BJ (cell line): ENCODE results near the gene BUD31. TPM values are rescaled to one million over a fixed set of nuclear protein-coding genes. Genes with fewer than 3 reads are reported as not detected.
A peak's percentile ranks its signal among the peaks of the same experiment; 100 is the strongest.
"Not testable (repeated sequence)": the region's sequence is repeated elsewhere in the genome, so short reads cannot be mapped to it uniquely, and the experiment has no call there.

Experiments used
- CTCF ChIA-PET: fragments of 350-600 bp; formaldehyde crosslinking; extraction: SDS; loops from one replicate; lab custom pipeline; 2021; ENCODE audit warnings: antibody characterized with exemption, inconsistent platforms; lab: Yijun Ruan, JAX
- POLR2A ChIA-PET: fragments of 300-600 bp; sonication (Branson Sonifier 250); formaldehyde crosslinking; extraction: SDS; loops from one replicate; lab custom pipeline; 2021; ENCODE audit warnings: antibody characterized with exemption; lab: Charles Lee
- DNase-seq: peaks from one replicate; pipeline ENCODE4 v3.0.0-alpha.2; 2011; ENCODE audit warnings: low read depth
- H3K27me3 ChIP-seq: 2 replicates; pipeline ENCODE4 v1.6.0; 2011; ENCODE audit warnings: low read length; ENCODE audit not compliant: control insufficient read depth, insufficient read depth
- H3K36me3 ChIP-seq: 2 replicates; pipeline ENCODE4 v1.5.1; 2011; ENCODE audit warnings: low read length; ENCODE audit not compliant: control insufficient read depth, insufficient read depth
- H3K4me3 ChIP-seq: 2 replicates; pipeline ENCODE4 v1.5.1; 2011; ENCODE audit warnings: low read depth, mild to moderate bottlenecking, control low read depth, low read length
- polyA plus RNA-seq: library from polyadenylated mRNA; depleted of rRNA; stranded (reverse); fragments of >200 nt; gene quantifications from 2 replicates; pipeline ENCODE4 v1.2.3, GENCODE V29; 2011
- TF ChIP-seq, protein P1 (sequence below): IDR thresholded peaks from 2 replicates; pipeline ENCODE4 v1.5.1; 2011; ENCODE audit warnings: low read depth, mild to moderate bottlenecking, control low read depth, inconsistent platforms, low read length, moderate library complexity; ENCODE audit not compliant: insufficient read depth

Gene BUD31
- polyA plus RNA-seq, 1 experiment, result 85.2 TPM

DNA sequence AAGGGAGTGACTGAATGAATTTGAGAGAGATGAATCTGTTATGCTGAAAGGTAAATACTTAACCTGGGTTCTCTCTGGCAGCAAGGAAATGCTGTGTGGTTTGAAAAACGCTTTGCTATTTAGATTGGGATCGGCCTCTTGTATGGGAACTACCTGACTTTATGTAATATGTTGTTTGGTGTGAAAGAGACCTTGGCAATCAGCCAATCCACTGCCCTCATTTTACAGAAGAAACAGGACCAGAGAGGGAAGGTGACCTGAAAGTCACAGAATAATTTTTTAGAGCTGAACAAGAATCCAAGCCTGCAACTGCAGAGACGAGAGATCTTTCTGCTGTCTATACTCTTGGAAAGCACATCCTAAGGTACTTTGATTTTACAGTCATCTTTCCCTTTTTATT is 1.0 kb downstream of the BUD31 start:
- Histone ChIP-seq H3K4me3 (peak overlapping the region; percentile 67), H3K36me3 (peaks cover 16% of the 10 kb centered on the region), H3K27me3 (no peaks in the 10 kb centered on the region)
- DNase-seq, result no peak
- TF ChIP-seq, protein P1, sequence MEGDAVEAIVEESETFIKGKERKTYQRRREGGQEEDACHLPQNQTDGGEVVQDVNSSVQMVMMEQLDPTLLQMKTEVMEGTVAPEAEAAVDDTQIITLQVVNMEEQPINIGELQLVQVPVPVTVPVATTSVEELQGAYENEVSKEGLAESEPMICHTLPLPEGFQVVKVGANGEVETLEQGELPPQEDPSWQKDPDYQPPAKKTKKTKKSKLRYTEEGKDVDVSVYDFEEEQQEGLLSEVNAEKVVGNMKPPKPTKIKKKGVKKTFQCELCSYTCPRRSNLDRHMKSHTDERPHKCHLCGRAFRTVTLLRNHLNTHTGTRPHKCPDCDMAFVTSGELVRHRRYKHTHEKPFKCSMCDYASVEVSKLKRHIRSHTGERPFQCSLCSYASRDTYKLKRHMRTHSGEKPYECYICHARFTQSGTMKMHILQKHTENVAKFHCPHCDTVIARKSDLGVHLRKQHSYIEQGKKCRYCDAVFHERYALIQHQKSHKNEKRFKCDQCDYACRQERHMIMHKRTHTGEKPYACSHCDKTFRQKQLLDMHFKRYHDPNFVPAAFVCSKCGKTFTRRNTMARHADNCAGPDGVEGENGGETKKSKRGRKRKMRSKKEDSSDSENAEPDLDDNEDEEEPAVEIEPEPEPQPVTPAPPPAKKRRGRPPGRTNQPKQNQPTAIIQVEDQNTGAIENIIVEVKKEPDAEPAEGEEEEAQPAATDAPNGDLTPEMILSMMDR, result no peak
- ChIA-PET CTCF (interaction anchor here (1.3 kb wide), 1 partner anchor 10 kb away, joined by 3 read pairs; no protein-coding TSS in a partner anchor), POLR2A (no interaction called here)

DNA sequence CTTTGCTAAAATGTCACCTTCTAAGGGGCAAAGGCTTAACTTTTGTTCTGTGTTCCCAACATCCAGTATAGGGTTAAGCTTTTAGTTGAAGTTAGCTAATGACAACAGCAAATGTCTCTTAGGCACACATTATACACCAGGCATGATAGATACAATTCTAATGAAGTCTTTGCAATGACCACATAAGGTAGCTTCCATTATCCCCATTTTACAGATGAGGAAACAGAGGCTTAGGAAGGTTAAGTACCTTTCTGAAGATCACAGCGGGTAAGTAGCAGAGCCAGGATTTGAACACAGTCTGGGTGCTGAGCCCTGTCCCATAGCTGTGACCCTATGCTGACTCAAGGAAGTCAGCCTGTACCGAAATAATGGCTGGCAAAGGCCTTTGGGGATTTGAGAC is 1.9 kb downstream of the BUD31 start:
- no peak for DNase-seq
- Histone ChIP-seq H3K27me3 (no peaks in the 10 kb centered on the region), H3K4me3 (no peak overlapping the region), H3K36me3 (peaks cover 17% of the 10 kb centered on the region)
- CTCF ChIA-PET, result interaction anchor here (0.7 to 1.3 kb wide), 2 partner anchors 10 to 799 kb away, joined by 3 read pairs; no protein-coding TSS in a partner anchor
- POLR2A ChIA-PET, result no interaction called here
- TF ChIP-seq, protein P1, result no peak

DNA sequence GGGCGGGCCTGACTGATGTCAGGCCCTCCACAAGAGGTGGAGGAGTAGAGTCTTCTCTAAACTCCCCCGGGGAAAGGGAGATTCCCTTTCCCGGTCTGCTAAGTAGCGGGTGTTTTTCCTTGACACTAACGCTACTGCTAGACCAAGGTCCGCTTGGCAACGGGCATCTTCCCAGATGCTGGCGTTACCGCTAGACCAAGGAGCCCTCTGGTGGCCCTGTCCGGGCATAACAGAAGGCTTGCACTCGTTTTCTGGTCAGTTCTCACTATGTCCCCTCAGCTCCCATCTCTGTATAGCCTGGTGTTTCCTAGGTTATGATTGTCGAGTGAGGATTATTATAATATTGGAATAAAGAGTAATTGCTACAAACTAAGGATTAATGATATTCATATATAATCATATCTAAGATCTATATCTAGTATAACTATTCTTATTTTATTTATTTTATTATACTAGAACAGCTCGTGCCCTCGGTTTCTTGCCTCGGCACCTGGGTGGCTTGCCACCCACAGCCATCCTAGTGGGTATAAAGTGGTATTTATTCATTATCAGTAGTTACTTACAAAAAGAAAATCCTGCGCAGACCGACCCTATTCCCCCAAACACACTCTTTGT is 6.9 kb downstream of the BUD31 start:
- H3K27me3 ChIP-seq, POLR2A ChIA-PET, H3K4me3 ChIP-seq, DNase-seq: not testable (repeated sequence)
- TF ChIP-seq, protein P1, result peak; percentile 65
- CTCF ChIA-PET, result interaction anchor here (0.6 to 1.4 kb wide), 11 partner anchors 9 to 77 kb away, joined by 3 to 7 read pairs (median 3); no protein-coding TSS in a partner anchor
- H3K36me3 ChIP-seq, result peaks cover 45% of the 10 kb centered on the region

DNA sequence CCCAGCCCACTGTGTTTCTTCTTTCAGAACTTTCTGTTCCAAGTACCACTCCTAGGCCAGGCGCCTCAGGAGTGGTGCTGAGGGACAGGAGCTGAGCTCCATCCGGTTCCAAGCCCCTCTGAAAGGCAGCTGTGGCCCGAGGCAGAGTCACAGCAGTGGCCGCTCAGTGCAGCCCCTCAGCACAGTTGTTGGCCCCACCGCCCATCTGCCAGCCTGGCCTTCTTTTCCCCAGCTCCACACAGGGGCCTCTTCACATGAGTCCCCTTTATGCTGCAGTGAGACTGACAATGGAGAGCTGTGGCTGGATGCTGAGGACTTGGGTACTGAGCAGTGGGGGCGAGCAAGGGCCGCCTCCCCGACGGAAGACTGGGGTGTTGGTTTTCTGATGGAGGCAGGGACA is 9.5 kb downstream of the BUD31 start:
- Histone ChIP-seq H3K36me3 (peaks cover 36% of the 10 kb centered on the region), H3K27me3 (no peaks in the 10 kb centered on the region), H3K4me3 (no peak overlapping the region)
- TF ChIP-seq, protein P1, result no peak
- POLR2A ChIA-PET, result no interaction called here
- CTCF ChIA-PET, result interaction anchor here (1.1 kb wide), 1 partner anchor 58 kb away, joined by 4 read pairs; no protein-coding TSS in a partner anchor
- DNase-seq, result no peak

DNA sequence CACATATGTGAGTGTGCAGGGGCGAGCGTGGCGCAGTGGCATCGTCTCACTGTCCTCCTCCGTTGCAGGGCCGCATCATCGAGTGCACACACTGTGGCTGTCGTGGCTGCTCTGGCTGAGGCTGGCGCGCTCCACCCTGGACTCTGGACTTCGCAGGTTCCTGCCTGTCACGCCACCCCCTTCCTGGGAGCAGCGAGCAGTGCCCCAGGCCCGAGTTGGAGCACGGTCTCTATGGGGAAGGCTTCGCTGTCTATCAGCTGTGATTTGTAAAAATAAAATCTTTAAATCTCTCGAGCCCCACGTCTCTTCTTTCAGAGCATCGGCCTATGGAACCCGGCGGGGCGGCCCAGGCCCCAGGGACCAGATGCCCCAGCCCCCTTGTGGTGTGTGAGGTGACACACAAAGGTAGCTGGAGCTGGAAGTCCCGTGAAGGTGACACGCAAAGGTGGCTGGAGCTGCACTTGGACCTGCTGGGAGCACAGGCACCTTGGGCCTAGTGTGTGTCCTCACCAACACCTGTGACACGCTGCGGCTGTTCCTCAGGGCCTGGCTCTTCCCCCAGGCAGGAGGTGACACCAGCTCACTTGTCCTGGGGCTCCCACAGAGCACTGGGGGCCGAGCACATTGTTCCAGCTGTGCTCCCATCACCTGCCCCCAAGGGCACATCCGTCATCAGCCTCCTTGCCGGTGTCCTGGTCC is 10.7 kb downstream of the BUD31 start:
- no peak for DNase-seq
- POLR2A ChIA-PET, result no interaction called here
- CTCF ChIA-PET, result interaction anchor here (0.8 to 1.4 kb wide), 2 partner anchors 9 to 10 kb away, joined by 3 to 4 read pairs; partner anchors contain the start of gene BUD31
- TF ChIP-seq, protein P1, result no peak
- Histone ChIP-seq H3K36me3 (peaks cover 44% of the 10 kb centered on the region), H3K27me3 (no peaks in the 10 kb centered on the region), H3K4me3 (no peak overlapping the region)
